Measurements from ENCODE around the gene SELENOO.

Gene SELENOO

DNA sequence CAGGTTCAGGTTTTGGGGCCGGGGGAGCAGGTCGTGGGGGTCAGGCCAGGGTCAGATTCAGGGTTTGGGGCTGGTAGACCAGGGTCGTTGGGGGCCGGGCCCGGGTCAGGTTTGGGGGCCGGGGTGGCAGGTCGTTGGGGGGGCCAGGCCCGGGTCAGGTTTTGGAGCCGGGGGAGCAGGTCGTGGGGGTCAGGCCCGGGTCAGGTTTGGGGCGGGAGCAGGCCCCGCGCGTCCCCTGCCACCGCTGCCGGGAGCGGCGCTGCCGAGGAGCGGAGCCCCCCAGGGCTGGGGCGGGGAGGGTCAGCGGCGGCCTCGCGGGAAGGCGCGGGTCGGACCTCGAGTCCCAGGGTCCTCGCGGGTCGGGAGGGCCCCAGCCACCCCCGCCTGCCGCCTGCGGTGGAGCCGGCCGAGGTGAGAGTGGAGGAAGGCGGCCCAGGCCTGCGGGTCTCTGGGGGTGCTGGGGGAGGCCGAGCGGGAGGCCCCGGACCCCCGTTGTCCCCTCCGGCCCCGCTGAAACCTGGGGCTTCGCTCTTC, 14.6 kb upstream of the SELENOO start:
- no peak for TF ChIP-seq YY1 (IDR thresholded peaks at IDR 0.05; ENCODE audit: low read depth)
- TF ChIP-seq RAD21 (IDR thresholded peaks at IDR 0.05; ENCODE audit: low read depth): no peak
- TF ChIP-seq, protein P1, sequence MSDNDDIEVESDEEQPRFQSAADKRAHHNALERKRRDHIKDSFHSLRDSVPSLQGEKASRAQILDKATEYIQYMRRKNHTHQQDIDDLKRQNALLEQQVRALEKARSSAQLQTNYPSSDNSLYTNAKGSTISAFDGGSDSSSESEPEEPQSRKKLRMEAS (IDR thresholded peaks at IDR 0.05): no peak
- peak; percentile 52; the same call in 1 of the 2 replicates for TF ChIP-seq ZBTB7A (IDR thresholded peaks at IDR 0.05; ENCODE audit: low read depth)

DNA sequence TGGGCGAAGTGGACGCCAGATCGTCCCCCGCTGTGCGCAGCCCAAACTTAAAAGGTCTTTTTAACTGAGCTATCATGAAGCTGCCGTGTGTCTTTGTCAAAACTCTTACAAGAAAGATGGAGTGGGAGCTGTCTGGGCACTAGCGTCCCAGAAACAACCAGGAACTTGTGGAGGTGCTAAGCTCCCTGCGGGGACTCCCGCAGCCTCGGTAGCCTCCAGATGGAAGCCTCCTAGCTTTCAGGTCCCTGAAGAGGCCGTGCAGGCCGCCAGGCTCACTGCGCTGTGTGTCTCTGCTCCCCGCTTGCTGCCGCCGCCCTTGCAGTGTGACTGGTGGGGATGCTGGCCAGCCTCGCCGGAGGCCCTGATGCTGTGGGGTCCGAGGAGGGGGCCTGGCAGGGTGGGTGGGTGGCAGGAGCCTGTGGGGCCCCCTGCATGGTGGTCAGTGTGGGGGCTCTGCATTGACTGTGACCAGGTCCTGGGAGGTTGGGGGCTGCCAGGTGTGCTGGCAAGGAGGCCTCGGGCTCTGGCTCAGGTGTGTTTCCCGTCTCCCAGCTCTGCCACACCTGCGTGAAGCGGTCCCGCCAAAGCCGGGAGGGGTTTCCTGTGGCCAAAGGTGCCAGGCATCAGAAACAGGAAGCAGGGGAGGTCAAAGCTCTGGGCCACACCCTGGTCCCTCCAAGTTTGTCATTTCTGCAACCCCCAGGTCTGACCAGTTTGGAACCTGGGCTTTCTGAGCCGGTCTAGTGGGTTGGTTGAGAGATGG, 13.9 kb upstream of the SELENOO start:
- TF ChIP-seq TAF1 (IDR thresholded peaks at IDR 0.05; ENCODE audit: low read depth) (0 out of 2 replicates have a peak, but pooled peaks have one; percentile 13), CEBPB (IDR thresholded peaks at IDR 0.05) (no peak)

DNA sequence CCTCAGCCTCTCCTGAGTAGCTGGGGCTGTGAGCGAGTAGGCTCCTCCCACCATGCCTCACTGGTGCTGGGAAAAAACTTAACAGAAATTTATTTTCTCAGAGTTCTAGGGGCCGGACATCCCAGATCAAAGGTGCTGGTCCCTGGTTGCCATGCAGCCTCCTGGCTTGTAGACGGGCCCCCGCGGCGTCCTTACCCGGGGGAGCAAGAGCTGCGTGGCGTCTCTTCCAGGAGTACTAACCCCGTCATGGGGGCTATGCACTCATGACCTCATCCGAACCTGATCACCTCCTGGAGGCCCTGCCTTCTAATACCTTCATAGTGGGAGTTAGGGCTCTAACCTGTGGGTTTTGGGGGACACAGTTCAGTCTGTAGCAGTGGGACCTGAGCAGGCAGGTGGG, 12.5 kb upstream of the SELENOO start:
- TF ChIP-seq CREB1 (IDR thresholded peaks at IDR 0.05; ENCODE audit: low read depth): no peak
- TF ChIP-seq TEAD4 (IDR thresholded peaks at IDR 0.05): no peak
- TF ChIP-seq, protein P2, sequence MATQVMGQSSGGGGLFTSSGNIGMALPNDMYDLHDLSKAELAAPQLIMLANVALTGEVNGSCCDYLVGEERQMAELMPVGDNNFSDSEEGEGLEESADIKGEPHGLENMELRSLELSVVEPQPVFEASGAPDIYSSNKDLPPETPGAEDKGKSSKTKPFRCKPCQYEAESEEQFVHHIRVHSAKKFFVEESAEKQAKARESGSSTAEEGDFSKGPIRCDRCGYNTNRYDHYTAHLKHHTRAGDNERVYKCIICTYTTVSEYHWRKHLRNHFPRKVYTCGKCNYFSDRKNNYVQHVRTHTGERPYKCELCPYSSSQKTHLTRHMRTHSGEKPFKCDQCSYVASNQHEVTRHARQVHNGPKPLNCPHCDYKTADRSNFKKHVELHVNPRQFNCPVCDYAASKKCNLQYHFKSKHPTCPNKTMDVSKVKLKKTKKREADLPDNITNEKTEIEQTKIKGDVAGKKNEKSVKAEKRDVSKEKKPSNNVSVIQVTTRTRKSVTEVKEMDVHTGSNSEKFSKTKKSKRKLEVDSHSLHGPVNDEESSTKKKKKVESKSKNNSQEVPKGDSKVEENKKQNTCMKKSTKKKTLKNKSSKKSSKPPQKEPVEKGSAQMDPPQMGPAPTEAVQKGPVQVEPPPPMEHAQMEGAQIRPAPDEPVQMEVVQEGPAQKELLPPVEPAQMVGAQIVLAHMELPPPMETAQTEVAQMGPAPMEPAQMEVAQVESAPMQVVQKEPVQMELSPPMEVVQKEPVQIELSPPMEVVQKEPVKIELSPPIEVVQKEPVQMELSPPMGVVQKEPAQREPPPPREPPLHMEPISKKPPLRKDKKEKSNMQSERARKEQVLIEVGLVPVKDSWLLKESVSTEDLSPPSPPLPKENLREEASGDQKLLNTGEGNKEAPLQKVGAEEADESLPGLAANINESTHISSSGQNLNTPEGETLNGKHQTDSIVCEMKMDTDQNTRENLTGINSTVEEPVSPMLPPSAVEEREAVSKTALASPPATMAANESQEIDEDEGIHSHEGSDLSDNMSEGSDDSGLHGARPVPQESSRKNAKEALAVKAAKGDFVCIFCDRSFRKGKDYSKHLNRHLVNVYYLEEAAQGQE (IDR thresholded peaks at IDR 0.05; ENCODE audit: low read depth): no peak
- TF ChIP-seq TAF1 (IDR thresholded peaks at IDR 0.05; ENCODE audit: low read depth): no peak
- no peak for TF ChIP-seq YY1 (IDR thresholded peaks at IDR 0.05; ENCODE audit: low read depth)
- TF ChIP-seq EP300 (IDR thresholded peaks at IDR 0.05; ENCODE audit: borderline replicate concordance): no peak
- TF ChIP-seq CEBPB (IDR thresholded peaks at IDR 0.05): no peak
- TF ChIP-seq, protein P3, sequence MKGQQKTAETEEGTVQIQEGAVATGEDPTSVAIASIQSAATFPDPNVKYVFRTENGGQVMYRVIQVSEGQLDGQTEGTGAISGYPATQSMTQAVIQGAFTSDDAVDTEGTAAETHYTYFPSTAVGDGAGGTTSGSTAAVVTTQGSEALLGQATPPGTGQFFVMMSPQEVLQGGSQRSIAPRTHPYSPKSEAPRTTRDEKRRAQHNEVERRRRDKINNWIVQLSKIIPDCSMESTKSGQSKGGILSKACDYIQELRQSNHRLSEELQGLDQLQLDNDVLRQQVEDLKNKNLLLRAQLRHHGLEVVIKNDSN (IDR thresholded peaks at IDR 0.05): no peak
- no peak for TF ChIP-seq FOXM1 (IDR thresholded peaks at IDR 0.05; ENCODE audit: borderline replicate concordance, low read depth)
- TF ChIP-seq RAD21 (IDR thresholded peaks at IDR 0.05; ENCODE audit: low read depth): no peak
- no peak for TF ChIP-seq EGR1 (IDR thresholded peaks at IDR 0.05)
- TF ChIP-seq, protein P1 (IDR thresholded peaks at IDR 0.05): no peak
- no peak for TF ChIP-seq NFIC (IDR thresholded peaks at IDR 0.05)
- TF ChIP-seq TCF12 (IDR thresholded peaks at IDR 0.05; ENCODE audit: low read depth): no peak
- no peak for TF ChIP-seq ZBTB7A (IDR thresholded peaks at IDR 0.05; ENCODE audit: low read depth)

DNA sequence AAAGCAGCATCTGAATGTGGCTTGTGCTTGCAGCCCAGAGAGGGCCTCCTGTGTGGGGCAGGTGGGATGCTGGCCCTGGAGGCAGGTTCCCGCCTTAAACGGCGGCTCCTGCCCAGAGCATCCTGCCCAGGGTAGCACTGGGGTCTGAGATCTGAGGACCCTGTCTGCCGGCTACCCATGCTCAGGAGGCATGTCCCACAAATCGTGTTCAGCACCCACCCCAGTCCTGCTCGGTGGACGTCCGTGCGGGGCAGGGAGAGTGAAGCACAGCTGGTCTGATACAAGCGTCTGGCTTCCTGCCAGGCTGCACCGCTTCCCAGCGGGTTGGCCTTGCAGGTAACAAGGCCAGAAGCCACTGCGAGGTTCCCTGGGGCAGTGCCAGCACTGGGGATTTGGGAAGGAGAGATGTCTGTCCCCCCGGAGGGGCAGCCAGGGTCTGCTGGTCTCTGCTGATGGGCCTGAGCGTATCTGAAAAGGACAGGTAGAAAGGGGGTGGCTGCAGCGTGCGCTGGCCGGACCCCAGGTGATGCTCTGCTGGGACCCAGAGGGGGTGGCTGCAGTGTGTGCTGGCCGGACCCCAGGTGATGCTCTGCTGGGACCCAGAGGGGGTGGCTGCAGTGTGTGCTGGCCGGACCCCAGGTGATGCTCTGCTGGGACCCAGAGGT, 11.5 kb upstream of the SELENOO start:
- TF ChIP-seq ZBTB7A (IDR thresholded peaks at IDR 0.05; ENCODE audit: low read depth) (no peak), NFIC (IDR thresholded peaks at IDR 0.05) (peak; percentile 36; the same call in 1 of the 2 replicates)

DNA sequence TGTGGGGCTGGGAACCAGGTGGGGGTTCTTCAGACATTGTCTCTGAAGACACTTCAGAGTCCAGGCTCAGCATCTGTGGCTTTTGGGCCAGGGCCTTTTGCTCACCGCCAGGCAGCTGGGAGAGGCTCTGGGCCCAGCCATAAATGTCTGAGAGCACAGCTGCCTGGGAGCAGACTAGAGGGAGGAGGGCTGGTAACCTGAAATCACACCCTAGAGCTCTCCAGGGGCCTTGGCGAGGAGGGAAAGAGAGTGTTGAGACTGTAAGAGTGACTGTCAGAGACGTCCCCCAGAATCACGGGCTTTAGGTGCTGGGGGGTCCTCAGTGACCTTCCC, 11.0 kb upstream of the SELENOO start:
- TF ChIP-seq CEBPB (IDR thresholded peaks at IDR 0.05) (no peak), CREB1 (IDR thresholded peaks at IDR 0.05; ENCODE audit: low read depth) (no peak), RAD21 (IDR thresholded peaks at IDR 0.05; ENCODE audit: low read depth) (no peak), YY1 (IDR thresholded peaks at IDR 0.05; ENCODE audit: low read depth) (no peak), FOXM1 (IDR thresholded peaks at IDR 0.05; ENCODE audit: borderline replicate concordance, low read depth) (no peak)
- TF ChIP-seq, protein P2 (IDR thresholded peaks at IDR 0.05; ENCODE audit: low read depth): no peak

DNA sequence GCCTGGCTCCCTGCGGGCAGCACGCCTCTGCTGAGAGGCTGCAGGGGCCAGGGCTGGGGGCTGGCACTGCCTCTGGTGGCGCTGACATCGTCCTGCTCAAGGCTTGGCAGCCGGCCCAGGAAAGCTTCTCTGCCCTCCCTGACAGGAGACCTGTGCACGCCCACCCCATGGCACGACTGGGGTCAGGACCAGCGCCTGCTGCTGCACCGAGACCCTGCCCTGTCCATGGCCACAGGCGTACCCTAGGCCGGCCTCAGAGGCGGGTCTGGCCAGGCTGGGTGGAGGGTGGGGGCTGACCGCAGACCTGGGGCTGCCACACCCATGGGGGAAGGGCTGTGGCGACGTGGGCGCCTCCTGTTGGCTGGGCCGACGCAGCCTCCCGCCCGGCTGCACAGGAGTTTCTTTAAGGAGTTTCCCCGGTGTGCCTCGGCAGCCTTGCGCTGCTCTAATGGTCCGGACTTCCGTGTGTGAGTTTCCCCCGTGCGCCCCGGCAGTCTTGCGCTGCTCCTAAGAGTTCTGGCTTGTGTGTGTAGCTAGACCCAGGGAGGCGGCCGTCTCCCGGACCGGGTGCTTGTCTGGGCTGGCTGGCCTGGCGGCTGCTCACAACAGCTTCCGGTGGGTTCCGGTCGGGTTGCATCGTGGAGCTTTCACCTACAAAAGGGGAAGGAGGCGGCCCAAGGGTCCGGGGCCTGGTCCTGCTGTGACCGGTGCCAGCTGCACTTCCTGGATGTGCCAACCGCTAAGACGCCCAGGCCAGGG, 10.4 kb upstream of the SELENOO start:
- TF ChIP-seq, protein P3 (IDR thresholded peaks at IDR 0.05): no peak
- TF ChIP-seq RAD21 (IDR thresholded peaks at IDR 0.05; ENCODE audit: low read depth) (peak; percentile 21; the same call in 1 of the 2 replicates), NFIC (IDR thresholded peaks at IDR 0.05) (peak; percentile 67; the same call in 1 of the 2 replicates), CEBPB (IDR thresholded peaks at IDR 0.05) (no peak), YY1 (IDR thresholded peaks at IDR 0.05; ENCODE audit: low read depth) (no peak), FOXM1 (IDR thresholded peaks at IDR 0.05; ENCODE audit: borderline replicate concordance, low read depth) (no peak), CREB1 (IDR thresholded peaks at IDR 0.05; ENCODE audit: low read depth) (0 out of 2 replicates have a peak, but pooled peaks have one; percentile 31), EGR1 (IDR thresholded peaks at IDR 0.05) (no peak), EP300 (IDR thresholded peaks at IDR 0.05; ENCODE audit: borderline replicate concordance) (no peak), TEAD4 (IDR thresholded peaks at IDR 0.05) (peak; percentile 14; the same call in 1 of the 2 replicates), TCF12 (IDR thresholded peaks at IDR 0.05; ENCODE audit: low read depth) (peak; percentile 61), TAF1 (IDR thresholded peaks at IDR 0.05; ENCODE audit: low read depth) (peak; percentile 53; the same call in 1 of the 2 replicates), ZBTB7A (IDR thresholded peaks at IDR 0.05; ENCODE audit: low read depth) (peak; percentile 93)
- TF ChIP-seq, protein P1 (IDR thresholded peaks at IDR 0.05): peak; percentile 63; the same call in 1 of the 2 replicates
- TF ChIP-seq, protein P2 (IDR thresholded peaks at IDR 0.05; ENCODE audit: low read depth): no peak

Data from Ishikawa (cell line).